Thoracic aorta (tissue), 2 donors: ENCODE results near the gene CYB561A3. TPM values are rescaled to one million over a fixed set of nuclear protein-coding genes. Genes with fewer than 3 reads are reported as not detected.

Source experiments
- ATAC-seq: fragments of 150-250 bp; one replicate; pipeline ENCODE4 v1.8.0; 2017; ENCODE audit warnings: low read depth; ENCODE audit not compliant: insufficient number of reproducible peaks, low FRiP score
- DNase-seq: peaks from one replicate; pipeline ENCODE4 v3.0.0-alpha.2; 2020; ENCODE audit warnings: low spot score
- H3K27ac ChIP-seq, 2 donors: fragments of 200-600 bp; sonication (generic); 1 replicate in 1 of 2; 2 replicates in 1 of 2; pipeline ENCODE4 v1.5.1; 2016; ENCODE audit warnings: mild to moderate bottlenecking in 2 of 2, moderate library complexity in 2 of 2
- H3K27me3 ChIP-seq: fragments of 200-600 bp; sonication (generic); replicated peaks from 2 replicates; pipeline ENCODE4 v1.6.0; 2016; ENCODE audit warnings: mild to moderate bottlenecking; ENCODE audit not compliant: insufficient read depth
- H3K36me3 ChIP-seq: fragments of 200-600 bp; sonication (generic); one replicate; pipeline ENCODE4 v1.5.1; 2016
- H3K4me1 ChIP-seq, 2 donors: fragments of 200-600 bp; sonication (generic); 1 replicate in 1 of 2; 2 replicates in 1 of 2; pipeline versions ENCODE4 v1.5.1 to v1.6.0; 2016; ENCODE audit warnings: low read depth in 2 of 2, mild to moderate bottlenecking in 1 of 2; ENCODE audit not compliant: control insufficient read depth in 1 of 2
- H3K4me3 ChIP-seq: fragments of 200-600 bp; sonication (generic); 2 replicates; pipeline ENCODE4 v1.5.1; 2016; ENCODE audit warnings: mild to moderate bottlenecking
- H3K9me3 ChIP-seq: fragments of 200-600 bp; sonication (generic); 2 replicates; pipeline ENCODE4 v1.5.1; 2016
- total RNA-seq, 2 donors: library from RNA; depleted of rRNA; stranded (reverse); fragments of >200 nt; gene quantifications; one replicate each; pipeline versions ENCODE4 v1.1.0 to v1.2.3, GENCODE V29; 2016
- TF ChIP-seq, protein P1 (sequence below): fragments of 200-600 bp; sonication (generic); IDR thresholded peaks from one replicate; pipeline ENCODE4 v1.5.1; 2019; ENCODE audit warnings: antibody characterized with exemption

Gene CYB561A3
- total RNA-seq, 2 donors from 2014 or later = 37.1 to 80.8 TPM

DNA sequence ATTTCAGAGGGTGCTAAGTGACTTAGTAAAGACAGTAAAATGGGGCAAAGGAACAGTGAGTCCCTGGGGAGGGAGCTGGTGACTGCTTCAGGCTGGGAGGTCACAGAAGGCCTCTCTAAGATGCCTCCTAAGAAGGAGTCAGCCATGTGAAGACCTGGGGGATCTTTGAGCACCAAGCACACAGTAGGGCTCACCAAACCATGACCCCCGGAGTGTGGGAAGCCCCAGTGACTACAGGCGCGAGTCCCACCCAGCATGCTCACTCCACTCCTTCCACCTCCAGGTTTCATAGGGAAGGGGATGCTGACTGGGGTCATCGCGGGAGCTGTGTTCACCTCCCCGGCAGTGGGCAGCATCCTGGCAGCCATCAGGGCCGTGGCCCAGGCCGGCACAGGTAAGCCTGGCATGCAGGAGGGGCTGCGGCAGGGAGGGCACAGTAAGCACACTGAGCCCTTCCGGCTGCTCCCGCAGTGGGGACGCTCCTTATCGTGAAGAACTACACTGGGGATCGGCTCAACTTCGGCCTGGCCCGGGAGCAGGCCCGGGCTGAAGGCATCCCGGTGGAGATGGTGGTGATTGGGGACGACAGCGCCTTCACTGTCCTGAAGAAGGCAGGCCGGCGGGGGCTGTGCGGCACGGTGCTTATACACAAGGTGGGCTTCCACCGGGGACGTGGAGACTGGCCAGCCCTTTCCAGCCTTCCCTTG is 22.7 kb downstream of the CYB561A3 start:
- TF ChIP-seq, protein P1, sequence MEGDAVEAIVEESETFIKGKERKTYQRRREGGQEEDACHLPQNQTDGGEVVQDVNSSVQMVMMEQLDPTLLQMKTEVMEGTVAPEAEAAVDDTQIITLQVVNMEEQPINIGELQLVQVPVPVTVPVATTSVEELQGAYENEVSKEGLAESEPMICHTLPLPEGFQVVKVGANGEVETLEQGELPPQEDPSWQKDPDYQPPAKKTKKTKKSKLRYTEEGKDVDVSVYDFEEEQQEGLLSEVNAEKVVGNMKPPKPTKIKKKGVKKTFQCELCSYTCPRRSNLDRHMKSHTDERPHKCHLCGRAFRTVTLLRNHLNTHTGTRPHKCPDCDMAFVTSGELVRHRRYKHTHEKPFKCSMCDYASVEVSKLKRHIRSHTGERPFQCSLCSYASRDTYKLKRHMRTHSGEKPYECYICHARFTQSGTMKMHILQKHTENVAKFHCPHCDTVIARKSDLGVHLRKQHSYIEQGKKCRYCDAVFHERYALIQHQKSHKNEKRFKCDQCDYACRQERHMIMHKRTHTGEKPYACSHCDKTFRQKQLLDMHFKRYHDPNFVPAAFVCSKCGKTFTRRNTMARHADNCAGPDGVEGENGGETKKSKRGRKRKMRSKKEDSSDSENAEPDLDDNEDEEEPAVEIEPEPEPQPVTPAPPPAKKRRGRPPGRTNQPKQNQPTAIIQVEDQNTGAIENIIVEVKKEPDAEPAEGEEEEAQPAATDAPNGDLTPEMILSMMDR = no peak
- H3K9me3 ChIP-seq = no peaks in the 10 kb centered on the region
- no peaks in the 10 kb centered on the region for H3K4me1 ChIP-seq
- H3K27me3 ChIP-seq = no peaks in the 10 kb centered on the region
- H3K27ac ChIP-seq = no peak overlapping the region
- peaks cover 8% of the 10 kb centered on the region for H3K36me3 ChIP-seq
- H3K4me3 ChIP-seq = no peak overlapping the region
- ATAC-seq (no peak), DNase-seq (no peak)

DNA sequence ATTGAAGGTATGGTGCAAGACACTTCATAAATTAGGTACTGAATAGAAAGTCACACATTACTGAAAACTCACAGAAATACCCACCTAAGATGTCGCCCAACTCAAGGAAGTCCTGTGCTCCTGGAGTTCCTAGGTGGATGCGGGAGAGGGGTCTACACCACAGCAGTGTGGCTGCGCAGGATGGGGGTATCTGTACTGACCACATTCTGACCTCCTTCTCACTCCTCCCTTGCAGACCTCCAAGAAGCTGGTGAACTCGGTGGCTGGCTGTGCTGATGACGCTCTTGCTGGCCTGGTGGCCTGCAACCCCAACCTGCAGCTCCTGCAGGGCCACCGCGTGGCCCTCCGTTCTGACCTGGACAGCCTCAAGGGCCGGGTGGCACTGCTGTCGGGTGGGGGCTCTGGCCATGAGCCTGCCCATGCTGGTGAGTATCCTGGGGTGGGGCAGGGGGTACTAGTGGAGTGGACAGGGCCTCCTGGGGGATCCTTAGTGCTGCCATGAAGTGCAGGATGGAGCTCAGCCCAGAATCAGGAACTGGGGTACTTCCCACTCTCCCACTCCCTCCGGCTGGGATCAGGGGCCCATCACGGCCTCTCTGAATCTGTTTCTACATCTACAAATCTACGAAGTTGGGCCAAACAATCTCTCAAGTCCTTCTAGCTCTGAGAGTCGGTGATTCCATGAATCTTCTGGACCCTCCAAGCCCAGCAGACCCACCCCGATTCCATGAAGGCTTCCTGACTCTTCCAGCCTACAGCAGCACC is 23.8 kb downstream of the CYB561A3 start:
- DNase-seq = no peak
- H3K36me3 ChIP-seq = peaks cover 8% of the 10 kb centered on the region

DNA sequence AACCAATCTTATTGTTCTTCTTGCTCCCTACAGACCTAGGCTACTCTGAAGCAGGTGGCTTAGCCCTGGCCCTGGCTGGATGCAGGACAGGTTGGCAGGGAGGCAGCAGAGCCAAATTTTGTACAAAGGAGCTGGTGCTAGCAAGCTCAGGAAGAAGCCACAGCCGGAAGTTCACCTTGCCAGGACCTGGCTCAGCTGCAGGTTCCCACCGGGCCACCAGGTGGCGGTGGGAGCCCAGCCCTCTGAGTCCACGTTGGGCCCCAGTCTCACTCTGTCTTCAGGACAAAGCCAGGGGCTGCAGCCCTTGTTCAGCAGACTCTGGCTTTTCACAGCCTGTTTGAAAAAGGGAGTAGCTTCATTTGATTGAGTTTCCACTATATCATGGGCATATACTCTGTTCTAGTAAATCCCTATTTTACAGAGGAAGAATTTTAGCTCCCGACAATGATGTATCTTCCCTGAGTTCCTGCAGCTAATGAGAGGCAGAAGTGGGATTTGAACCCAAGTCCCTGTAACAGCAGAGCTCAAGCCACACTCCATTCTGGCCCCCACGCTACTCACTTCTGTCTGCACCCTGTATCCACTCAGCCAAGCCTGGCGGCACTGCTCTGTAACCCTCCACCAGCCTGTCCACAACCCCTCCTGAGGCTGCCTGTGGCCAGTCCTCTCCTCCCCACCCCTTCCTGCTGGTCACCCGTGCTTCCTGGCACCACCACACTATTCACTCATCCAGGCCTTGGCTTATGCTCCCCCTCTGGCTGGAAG is 25.3 kb downstream of the CYB561A3 start:
- H3K4me3 ChIP-seq = no peak overlapping the region

More for the DNA sequence above, 23.8 kb downstream of the CYB561A3 start:
- TF ChIP-seq, protein P1 = no peak
- ATAC-seq = no peak
- Histone ChIP-seq H3K9me3 (no peaks in the 10 kb centered on the region), H3K4me3 (no peak overlapping the region), H3K27ac (no peak overlapping the region), H3K4me1 (peaks cover 0 to 6% of the 10 kb centered on the region in 2 donors), H3K27me3 (no peaks in the 10 kb centered on the region)

DNA sequence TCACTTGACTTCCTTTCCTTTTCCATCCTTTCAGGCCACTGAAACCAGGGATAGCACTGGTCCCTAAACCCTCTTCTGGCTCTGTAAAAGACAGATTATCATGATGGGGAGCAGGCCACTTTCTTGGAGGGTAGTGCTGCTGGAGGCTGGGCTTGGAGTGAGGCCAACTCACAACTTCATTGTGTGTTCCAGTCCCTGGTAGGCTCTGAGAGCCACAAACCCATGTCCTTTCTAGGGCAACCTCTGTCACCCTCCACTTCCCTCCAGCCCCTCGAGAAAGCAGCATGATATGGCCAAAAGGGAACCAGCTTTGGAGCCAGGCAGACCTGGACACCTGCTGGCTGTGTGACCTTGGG is 26.3 kb downstream of the CYB561A3 start:
- Histone ChIP-seq H3K36me3 (no peaks in the 10 kb centered on the region), H3K9me3 (no peaks in the 10 kb centered on the region), H3K27ac (no peak overlapping the region), H3K27me3 (no peaks in the 10 kb centered on the region), H3K4me1 (peaks cover 11 to 26% of the 10 kb centered on the region in 2 donors), H3K4me3 (no peak overlapping the region)
- no peak for DNase-seq
- TF ChIP-seq, protein P1 = no peak
- ATAC-seq = no peak

More for the DNA sequence above, 25.3 kb downstream of the CYB561A3 start:
- Histone ChIP-seq H3K4me1 (peaks cover 7 to 16% of the 10 kb centered on the region in 2 donors), H3K36me3 (no peaks in the 10 kb centered on the region), H3K27me3 (no peaks in the 10 kb centered on the region), H3K27ac (peak overlapping the region in 1 of 2 donors; percentile 17), H3K9me3 (no peaks in the 10 kb centered on the region)
- TF ChIP-seq, protein P1 = peak; percentile 98
- no peak for DNase-seq
- peak; percentile 33 for ATAC-seq
